GM19468 (cell line): ENCODE measurements around the gene HSD11B2.

Experiments
- ATAC-seq: cut with Tn5 transposase; IDR thresholded peaks from one replicate; pipeline ENCODE4 v1.9.1; 2021; ENCODE audit warnings: mild to moderate bottlenecking, moderate library complexity, moderate number of reproducible peaks; ENCODE audit not compliant: unreplicated experiment; ENCODE audit errors: extremely low read depth

HSD11B2 gene

GRCh38 chr16:67430977-67431774 lies at the start of gene HSD11B2:
Gene HSD11B2 (plus strand): TSS chr16:67431121. CDS start chr16:67431249, 128 bp downstream.
- no peak for ATAC-seq

DNA sequence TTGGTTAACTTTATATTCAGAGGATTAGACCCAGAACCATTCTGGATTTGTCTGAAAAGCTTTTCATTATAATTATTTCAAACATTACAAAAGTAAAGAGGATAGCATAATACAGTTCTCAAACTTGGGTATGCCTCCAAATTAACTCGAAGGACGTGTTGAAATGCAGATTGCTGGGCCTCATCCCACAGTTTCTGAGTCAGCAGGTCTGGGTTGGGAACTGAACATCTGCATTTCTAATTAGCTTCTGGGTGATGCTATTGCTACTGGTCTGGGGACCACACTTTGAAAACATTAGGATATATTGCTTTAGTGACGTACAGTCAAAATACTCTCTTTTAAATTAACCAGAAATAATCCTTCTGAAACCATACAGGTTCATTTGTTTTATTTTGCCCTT lies 47.6 kb upstream of the HSD11B2 start:
- ATAC-seq: no peak

- no peak for ATAC-seq
Measured at GRCh38 chr16:67384778-67385510, 46.0 kb upstream of the HSD11B2 start.

DNA sequence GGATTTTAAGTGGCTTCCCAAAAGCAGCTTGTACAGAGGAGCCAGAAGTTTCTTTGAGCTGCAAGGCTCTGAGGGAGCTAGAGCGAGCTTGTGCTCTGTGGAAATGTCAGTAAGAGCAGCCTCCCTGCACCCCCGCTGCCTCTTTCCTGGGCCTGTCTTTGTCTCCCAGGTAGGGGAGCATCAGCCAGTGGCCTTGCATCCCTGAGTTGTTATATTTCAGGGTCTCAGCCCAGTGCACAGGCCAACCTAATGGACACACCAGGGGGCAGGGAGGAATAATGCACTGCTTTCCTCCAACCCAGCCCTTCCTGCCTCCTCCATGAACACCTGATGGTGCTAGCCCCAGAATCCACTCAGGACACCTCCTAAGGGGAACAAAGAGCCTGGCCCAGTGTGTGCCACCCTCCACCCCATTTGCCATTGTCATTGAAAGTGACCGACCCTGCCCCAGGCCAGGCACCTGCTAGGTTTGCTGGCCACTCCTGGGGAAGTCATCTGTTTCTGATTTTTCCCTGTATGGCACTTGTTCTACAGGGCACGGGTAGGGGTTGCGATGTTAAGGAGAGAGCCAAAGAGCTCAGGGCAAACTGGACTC lies 44.0 kb upstream of the HSD11B2 start:
- ATAC-seq: no peak

- ATAC-seq: no peak
Measured at GRCh38 chr16:67387479-67388079, 43.3 kb upstream of the HSD11B2 start.

GRCh38 chr16:67388191-67388590 lies 42.7 kb upstream of the HSD11B2 start:
- no peak for ATAC-seq

DNA sequence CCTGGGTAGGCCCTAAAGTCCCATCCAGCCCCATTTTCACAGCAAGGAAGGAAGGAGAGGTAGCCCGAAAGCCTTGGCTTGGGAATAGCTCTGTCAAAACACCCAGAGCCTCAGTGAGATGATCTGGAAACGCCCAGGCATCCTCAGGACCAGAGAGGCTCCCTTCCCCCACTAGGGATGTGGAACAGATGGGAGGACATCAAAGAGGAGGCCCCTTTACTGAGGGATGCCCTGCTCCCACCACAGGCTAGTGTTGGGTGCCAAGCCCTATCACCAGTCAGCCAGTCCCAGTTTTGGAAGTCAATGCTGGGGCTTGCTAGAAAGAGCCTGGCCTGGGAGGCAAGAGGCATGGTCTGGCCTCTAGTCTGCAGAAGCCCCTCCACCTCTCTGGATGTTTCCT lies 42.3 kb upstream of the HSD11B2 start:
- no peak for ATAC-seq

DNA sequence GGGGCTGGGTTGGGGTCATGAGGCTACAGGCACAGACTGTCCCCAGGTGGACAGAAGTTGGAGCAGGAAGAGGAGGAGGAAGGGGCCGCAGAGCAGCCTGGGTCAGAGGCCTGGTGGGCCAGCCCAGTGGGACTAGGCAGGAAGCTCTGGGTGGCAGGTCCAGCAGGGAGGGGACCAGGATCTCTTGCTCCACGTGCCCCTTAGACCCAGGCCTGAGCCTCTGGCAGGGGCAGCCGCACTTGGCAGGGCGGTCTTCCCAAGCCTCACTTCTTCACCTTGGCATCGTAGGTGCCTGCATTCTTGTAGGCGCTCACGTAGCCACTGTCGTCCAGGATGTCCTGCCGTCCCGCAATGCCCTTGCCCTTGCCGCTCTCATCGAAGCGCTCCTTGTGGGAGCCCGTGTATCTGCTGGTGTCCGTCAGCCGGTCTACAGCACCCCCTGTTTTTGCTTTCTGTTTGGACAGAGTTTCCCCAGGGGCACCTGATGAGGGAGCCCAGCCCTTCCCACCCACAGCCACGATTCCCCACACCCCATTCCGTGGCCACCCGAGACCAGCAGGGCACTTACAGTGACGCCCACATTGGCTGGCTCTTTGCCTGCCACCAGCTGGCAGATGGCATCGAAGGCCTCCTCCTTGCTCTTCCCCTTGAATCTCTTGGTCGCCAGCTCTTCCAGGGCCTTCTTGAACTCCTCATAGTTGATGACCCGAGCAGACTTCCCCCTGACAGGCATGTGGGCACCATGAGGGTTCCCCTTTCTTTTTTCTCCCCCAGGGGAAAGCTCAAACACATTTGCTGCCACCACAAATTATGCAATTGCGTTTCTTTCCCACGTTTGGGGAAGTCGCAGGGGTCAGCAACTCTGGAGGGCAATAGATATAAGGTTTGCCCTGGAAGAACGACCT lies 40.8 kb upstream of the HSD11B2 start:
- no peak for ATAC-seq

DNA sequence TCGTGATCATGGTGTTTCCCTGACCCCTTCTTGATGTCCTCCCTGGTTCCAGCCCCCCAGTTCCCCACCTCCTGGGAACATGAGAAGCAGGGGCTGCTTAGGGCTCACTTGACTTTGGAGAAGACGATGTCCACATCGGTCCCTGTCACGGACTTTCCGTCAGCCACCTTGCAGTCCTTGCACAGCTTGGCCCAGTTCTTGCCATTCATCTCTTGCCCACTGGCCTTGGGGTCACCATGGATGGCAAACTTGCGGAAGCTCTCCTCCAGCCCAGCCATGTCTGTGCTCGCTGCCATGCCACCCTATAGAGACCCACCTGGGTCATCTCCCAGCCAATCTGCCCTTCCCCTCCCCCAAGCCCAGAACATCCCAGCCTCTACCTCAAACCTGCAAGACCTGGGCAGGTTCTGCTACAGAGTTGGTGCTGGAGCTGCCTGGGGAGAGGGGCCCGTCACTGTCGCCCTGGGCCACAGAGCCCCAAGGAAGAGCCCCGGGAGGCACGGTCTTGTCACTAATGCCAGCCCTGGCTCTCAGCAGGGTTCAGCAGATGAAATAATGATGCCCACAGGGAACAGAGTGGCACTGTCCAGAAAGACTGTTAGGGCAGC lies 40.0 kb upstream of the HSD11B2 start:
- no peak for ATAC-seq

GRCh38 chr16:67391424-67392300 lies 39.3 kb upstream of the HSD11B2 start:
- ATAC-seq: no peak

DNA sequence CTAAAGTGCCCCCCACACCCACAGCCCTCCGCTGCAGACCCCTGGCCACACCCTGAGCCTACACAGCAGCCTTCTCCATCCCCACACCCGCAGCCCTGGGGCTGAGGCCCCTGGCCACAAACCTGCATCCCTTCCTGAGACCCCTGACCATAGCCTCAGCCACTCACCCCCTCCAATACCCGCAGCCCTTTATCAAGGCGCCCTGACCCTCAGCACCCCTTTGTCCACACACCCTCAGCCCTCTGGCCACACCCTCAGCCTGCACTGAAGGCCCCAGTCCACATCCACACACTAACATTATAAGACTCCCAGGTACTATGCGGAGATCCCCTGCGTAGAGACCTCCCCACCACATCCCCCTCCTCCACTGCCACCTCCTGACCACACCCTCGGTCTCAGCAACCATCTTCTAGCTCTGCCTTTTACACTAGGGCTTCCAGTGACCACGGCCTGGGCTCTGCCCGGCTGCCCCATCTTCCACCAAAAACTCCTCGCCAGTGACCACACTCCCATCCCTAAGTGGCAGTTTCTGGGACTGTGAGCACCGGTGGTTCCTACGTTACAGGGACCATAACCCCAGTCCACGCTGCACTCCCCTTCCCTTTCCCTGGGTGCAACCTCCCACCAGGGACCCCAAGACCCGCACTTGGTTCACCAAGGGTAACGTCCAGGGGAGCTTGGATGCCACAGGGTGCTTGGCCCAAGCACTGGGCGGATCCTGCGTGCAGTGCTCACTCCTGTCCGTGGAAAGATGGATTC lies 38.4 kb upstream of the HSD11B2 start:
- no peak for ATAC-seq

- no peak for ATAC-seq
Measured at GRCh38 chr16:67393111-67393787, 37.7 kb upstream of the HSD11B2 start, which contains the start of gene TPPP3. Gene TPPP3 (minus strand): TSS chr16:67393498. CDS start chr16:67391111, 2,387 bp downstream.

DNA sequence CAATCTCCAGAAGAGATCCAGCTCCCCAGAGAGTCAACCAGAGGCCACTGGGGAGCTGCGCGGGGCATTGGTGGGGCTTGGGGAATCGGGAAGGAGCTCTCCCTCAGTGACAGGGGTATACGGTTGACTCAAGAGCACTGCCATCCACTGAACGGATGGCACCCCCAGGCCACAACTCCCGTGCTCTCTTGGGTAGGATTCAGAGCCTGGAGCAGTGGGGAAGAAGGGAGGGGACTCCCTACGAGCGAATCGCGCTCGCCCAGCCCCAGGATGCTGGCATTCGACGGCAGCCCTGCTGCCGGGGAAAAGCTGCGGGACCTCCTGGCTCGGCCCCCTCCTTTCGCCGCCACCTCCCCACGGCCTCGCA lies 37.1 kb upstream of the HSD11B2 start:
- no peak for ATAC-seq

DNA sequence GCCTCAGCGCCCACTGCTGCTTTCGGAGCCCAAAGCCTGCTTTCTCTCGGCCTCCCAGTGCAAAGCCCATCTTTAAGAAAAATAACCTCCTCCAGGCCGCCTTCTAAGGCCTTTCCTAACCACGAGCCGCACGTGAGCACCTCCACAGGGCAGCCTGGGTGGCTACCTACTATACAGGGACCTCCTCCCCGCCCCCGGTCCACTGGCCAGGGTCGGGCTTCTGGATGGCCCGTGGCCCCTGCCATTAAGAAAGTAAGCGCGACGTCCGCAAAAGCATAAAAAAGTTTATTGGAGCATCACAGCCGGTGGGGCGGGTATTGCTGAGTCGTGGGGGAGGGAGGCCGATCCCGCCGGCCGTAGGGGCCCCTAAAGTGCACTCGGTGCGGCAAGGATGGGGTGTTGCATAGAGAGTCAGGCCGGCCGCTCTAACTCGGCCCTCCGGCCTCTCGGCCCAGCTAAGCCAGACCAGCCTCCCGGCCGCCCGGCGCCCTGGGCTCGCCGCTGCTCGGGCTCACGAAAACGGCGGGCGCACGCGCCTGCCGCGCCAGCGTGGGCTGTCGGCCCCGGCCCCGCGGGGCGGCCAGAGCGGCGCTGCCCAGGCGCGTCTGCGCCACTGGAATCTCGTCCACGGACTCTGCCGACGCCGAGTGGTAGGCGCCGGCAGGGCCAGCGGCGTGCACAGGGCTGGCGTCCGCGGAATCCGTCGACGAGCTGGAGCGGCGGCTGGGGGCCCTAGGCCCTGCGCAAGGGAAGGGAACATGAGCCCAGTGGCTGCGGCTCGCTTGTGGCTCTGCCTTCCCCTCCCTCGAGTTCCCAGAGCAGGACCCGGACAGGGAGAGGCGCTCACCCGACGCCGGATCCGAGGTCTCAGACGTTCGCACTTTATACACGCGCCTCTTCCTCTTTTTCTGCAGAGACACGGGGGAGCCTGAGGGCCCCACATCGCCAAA lies 36.5 kb upstream of the HSD11B2 start:
- ATAC-seq: no peak

- no peak for ATAC-seq
Measured at GRCh38 chr16:67395105-67395457, 35.8 kb upstream of the HSD11B2 start.

- ATAC-seq: no peak
Measured at GRCh38 chr16:67395458-67396158, 35.3 kb upstream of the HSD11B2 start.
